Panc1 (cell line): ENCODE measurements around the gene NUDT16L1. TPM values are rescaled to one million over a fixed set of nuclear protein-coding genes. Genes with fewer than 3 reads are reported as not detected.

Experiments
- ATAC-seq: fragments of 200-7000 bp; cut with Tn5 transposase; 2 replicates; pipeline ENCODE4 v1.9.1; 2020; ENCODE audit warnings: mild to moderate bottlenecking, moderate library complexity
- BruUV-seq: library from RNA; stranded (reverse); fragments of 400-500 nt; replicated peaks from 2 replicates; lab custom pipeline; 2021; lab: Mats Ljungman, UMichigan
- CTCF ChIA-PET: fragments of 300-600 bp; sonication (Branson Sonifier 250); formaldehyde crosslinking; loops from one replicate; lab custom pipeline; 2022; ENCODE audit warnings: antibody characterized with exemption; lab: Charles Lee
- POLR2A ChIA-PET: fragments of 300-600 bp; sonication (Branson Sonifier 250); formaldehyde crosslinking; loops from one replicate; lab custom pipeline; 2022; ENCODE audit warnings: antibody characterized with exemption; lab: Charles Lee
- DNase-seq: peaks from one replicate; pipeline ENCODE4 v3.0.0-alpha.2; 2010; ENCODE audit warnings: low read depth, low spot score
- H3K27ac ChIP-seq: 2 replicates; pipeline ENCODE4 v1.5.1; 2011; ENCODE audit warnings: mild to moderate bottlenecking, low read length, inconsistent platforms
- H3K27me3 ChIP-seq: fragments of 200-500 bp; sonication (Bioruptor generic); 2 replicates; pipeline ENCODE4 v1.6.0; 2014; ENCODE audit warnings: low read length, inconsistent platforms; ENCODE audit not compliant: control insufficient read depth, insufficient read depth
- H3K36me3 ChIP-seq: fragments of 200-500 bp; sonication (Bioruptor generic); 2 replicates; pipeline ENCODE4 v1.5.1; 2014; ENCODE audit warnings: inconsistent platforms, mild to moderate bottlenecking, low read length, moderate library complexity; ENCODE audit not compliant: control insufficient read depth, insufficient read depth
- H3K4me1 ChIP-seq: 2 replicates; pipeline ENCODE4 v1.5.1; 2011; ENCODE audit warnings: inconsistent platforms, mild to moderate bottlenecking, low read length, moderate library complexity; ENCODE audit not compliant: control insufficient read depth, insufficient read depth
- H3K4me3 ChIP-seq, 2 experiments: 2 replicates each; pipeline ENCODE4 v1.5.1; 2011 to 2012; ENCODE audit warnings: low read depth in 2 of 2, low read length in 2 of 2, mild to moderate bottlenecking in 2 of 2, inconsistent platforms in 1 of 2, moderate library complexity in 1 of 2
- H3K9me3 ChIP-seq: fragments of 200-500 bp; sonication (Bioruptor generic); 2 replicates; pipeline ENCODE4 v1.5.1; 2014; ENCODE audit warnings: low read depth, mild to moderate bottlenecking, inconsistent platforms, low read length, moderate library complexity; ENCODE audit not compliant: control insufficient read depth, insufficient read depth
- CTCF ChIP-seq: fragments of 450-650 bp; IDR thresholded peaks from 2 replicates; pipeline ENCODE4 v1.5.1; 2017; ENCODE audit warnings: mild to moderate bottlenecking
- POLR2AphosphoS5 ChIP-seq: IDR thresholded peaks from 2 replicates; pipeline ENCODE4 v1.6.1; 2012; ENCODE audit warnings: mild to moderate bottlenecking, low read depth, low read length, moderate library complexity
- SIN3A ChIP-seq: IDR thresholded peaks from 2 replicates; pipeline ENCODE4 v1.6.1; 2012; ENCODE audit warnings: low read depth, mild to moderate bottlenecking, low read length, moderate library complexity, borderline replicate concordance; ENCODE audit not compliant: insufficient read depth
- TCF7L2 ChIP-seq: IDR thresholded peaks from 2 replicates; pipeline ENCODE4 v1.6.1; 2011; ENCODE audit warnings: mild to moderate bottlenecking, low read depth, low read length, inconsistent platforms
- in situ Hi-C: cut with HindIII; loops from 2 replicates; pipeline ENCODE4 v1.10.0; 2016; ENCODE audit warnings: low sequenced_read_pairs, low pct_unique_long_range_greater_than_20kb
- intact Hi-C: fragments of 100-400 bp; cut with micrococcal nuclease; formaldehyde crosslinking; loops from one replicate; pipeline ENCODE4 v1.10.0; 2022; ENCODE audit not compliant: unreplicated experiment
- total RNA-seq: library from RNA; stranded (reverse); gene quantifications from one replicate; pipeline ENCODE4 v1.2.1, GENCODE V29; 2021; ENCODE audit not compliant: unreplicated experiment
- TF ChIP-seq, protein P1 (sequence below), 2 experiments: IDR thresholded peaks; 2 replicates each; pipeline ENCODE4 v1.6.1; 2011 to 2012; ENCODE audit warnings: low read depth in 2 of 2, control low read depth in 1 of 2, low read length in 1 of 2, mild to moderate bottlenecking in 1 of 2, moderate library complexity in 1 of 2; ENCODE audit not compliant: insufficient read depth in 1 of 2

NUDT16L1 gene
- total RNA-seq, 1 experiment from 2014 or later, result 42.9 TPM

- intact Hi-C loops (no loop called here), in situ Hi-C loops (no loop called here)
- Histone ChIP-seq H3K27me3 (no peaks in the 10 kb centered on the region), H3K4me3 (no peak overlapping the region), H3K36me3 (no peaks in the 10 kb centered on the region), H3K4me1 (no peaks in the 10 kb centered on the region), H3K27ac (no peak overlapping the region), H3K9me3 (no peaks in the 10 kb centered on the region)
- POLR2A ChIA-PET, result no interaction called here
- DNase-seq (no peak), ATAC-seq (no peak)
- TF ChIP-seq CTCF (no peak), TCF7L2 (no peak), SIN3A (no peak), POLR2AphosphoS5 (no peak)
- TF ChIP-seq, protein P1, sequence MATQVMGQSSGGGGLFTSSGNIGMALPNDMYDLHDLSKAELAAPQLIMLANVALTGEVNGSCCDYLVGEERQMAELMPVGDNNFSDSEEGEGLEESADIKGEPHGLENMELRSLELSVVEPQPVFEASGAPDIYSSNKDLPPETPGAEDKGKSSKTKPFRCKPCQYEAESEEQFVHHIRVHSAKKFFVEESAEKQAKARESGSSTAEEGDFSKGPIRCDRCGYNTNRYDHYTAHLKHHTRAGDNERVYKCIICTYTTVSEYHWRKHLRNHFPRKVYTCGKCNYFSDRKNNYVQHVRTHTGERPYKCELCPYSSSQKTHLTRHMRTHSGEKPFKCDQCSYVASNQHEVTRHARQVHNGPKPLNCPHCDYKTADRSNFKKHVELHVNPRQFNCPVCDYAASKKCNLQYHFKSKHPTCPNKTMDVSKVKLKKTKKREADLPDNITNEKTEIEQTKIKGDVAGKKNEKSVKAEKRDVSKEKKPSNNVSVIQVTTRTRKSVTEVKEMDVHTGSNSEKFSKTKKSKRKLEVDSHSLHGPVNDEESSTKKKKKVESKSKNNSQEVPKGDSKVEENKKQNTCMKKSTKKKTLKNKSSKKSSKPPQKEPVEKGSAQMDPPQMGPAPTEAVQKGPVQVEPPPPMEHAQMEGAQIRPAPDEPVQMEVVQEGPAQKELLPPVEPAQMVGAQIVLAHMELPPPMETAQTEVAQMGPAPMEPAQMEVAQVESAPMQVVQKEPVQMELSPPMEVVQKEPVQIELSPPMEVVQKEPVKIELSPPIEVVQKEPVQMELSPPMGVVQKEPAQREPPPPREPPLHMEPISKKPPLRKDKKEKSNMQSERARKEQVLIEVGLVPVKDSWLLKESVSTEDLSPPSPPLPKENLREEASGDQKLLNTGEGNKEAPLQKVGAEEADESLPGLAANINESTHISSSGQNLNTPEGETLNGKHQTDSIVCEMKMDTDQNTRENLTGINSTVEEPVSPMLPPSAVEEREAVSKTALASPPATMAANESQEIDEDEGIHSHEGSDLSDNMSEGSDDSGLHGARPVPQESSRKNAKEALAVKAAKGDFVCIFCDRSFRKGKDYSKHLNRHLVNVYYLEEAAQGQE (IDR thresholded peaks at IDR 0.05; ENCODE audit: insufficient read depth in 1 of 2, low read depth in 2 of 2, low read length in 1 of 2), result no peak
- CTCF ChIA-PET, result no interaction called here
- no TSS peak for BruUV-seq
Measured at GRCh38 chr16:4680673-4681470, 12.5 kb upstream of the NUDT16L1 start.

- no TSS peak for BruUV-seq
- H3K4me1 ChIP-seq, result no peaks in the 10 kb centered on the region
- intact Hi-C loops (no loop called here), in situ Hi-C loops (no loop called here)
- POLR2A ChIA-PET, result no interaction called here
- H3K27ac ChIP-seq, result no peak overlapping the region
- no peak for ATAC-seq
- DNase-seq, result no peak
- no peak overlapping the region for H3K4me3 ChIP-seq
- no peak for TF ChIP-seq SIN3A
- TF ChIP-seq, protein P1 (IDR thresholded peaks at IDR 0.05; ENCODE audit: insufficient read depth in 1 of 2, low read depth in 2 of 2, low read length in 1 of 2), result no peak
- no peak for TF ChIP-seq TCF7L2
- TF ChIP-seq POLR2AphosphoS5, result no peak
- no peak for TF ChIP-seq CTCF
- no peaks in the 10 kb centered on the region for H3K9me3 ChIP-seq
- no peaks in the 10 kb centered on the region for H3K36me3 ChIP-seq
- H3K27me3 ChIP-seq, result no peaks in the 10 kb centered on the region
- CTCF ChIA-PET, result no interaction called here
Measured at GRCh38 chr16:4681471-4682083, 11.8 kb upstream of the NUDT16L1 start.
